Osteoblast (primary cell): ENCODE data around the gene PRPF40A. TPM values are rescaled to one million over a fixed set of nuclear protein-coding genes. Genes with fewer than 3 reads are reported as not detected.
A peak's percentile ranks its signal among the peaks of the same experiment; 100 is the strongest.

Source experiments
- DNase-seq: peaks from one replicate; pipeline ENCODE4 v3.0.0; 2011; ENCODE audit warnings: low spot score, mixed read lengths; ENCODE audit not compliant: insufficient read length; ENCODE audit errors: missing footprints
- H2AFZ ChIP-seq: 2 replicates; pipeline ENCODE4 v1.6.0; 2011; ENCODE audit warnings: mild to moderate bottlenecking, low read length
- H3K27ac ChIP-seq: 2 replicates; pipeline ENCODE4 v1.5.1; 2011; ENCODE audit warnings: mild to moderate bottlenecking, low read depth, low read length, moderate library complexity
- H3K27me3 ChIP-seq: 2 replicates; pipeline ENCODE4 v1.6.0; 2012; ENCODE audit warnings: mild to moderate bottlenecking, control low read depth, inconsistent platforms, low read length, moderate library complexity; ENCODE audit not compliant: insufficient read depth
- H3K36me3 ChIP-seq: 2 replicates; pipeline ENCODE4 v1.5.1; 2011; ENCODE audit warnings: mild to moderate bottlenecking, low read length, control low read depth, moderate library complexity; ENCODE audit not compliant: insufficient read depth
- H3K4me1 ChIP-seq: 2 replicates; pipeline ENCODE4 v1.5.1; 2011; ENCODE audit warnings: mild to moderate bottlenecking, low read length, control low read depth, moderate library complexity; ENCODE audit not compliant: insufficient read depth
- H3K4me2 ChIP-seq: 2 replicates; pipeline ENCODE4 v1.6.0; 2011; ENCODE audit warnings: mild to moderate bottlenecking, low read length; ENCODE audit not compliant: insufficient read depth
- H3K4me3 ChIP-seq: fragments of 200-600 bp; sonication (generic); 3 replicates; pipeline ENCODE4 v1.5.1; 2012; ENCODE audit warnings: mild to moderate bottlenecking, low read length, inconsistent platforms; ENCODE audit not compliant: insufficient read depth
- H3K79me2 ChIP-seq: 2 replicates; pipeline ENCODE4 v1.6.0; 2012; ENCODE audit warnings: mild to moderate bottlenecking, low read length, control low read depth, inconsistent platforms; ENCODE audit not compliant: insufficient read depth
- H3K9me3 ChIP-seq: 2 replicates; pipeline ENCODE4 v1.5.1; 2011; ENCODE audit warnings: low read depth, low read length, control low read depth
- H4K20me1 ChIP-seq: 2 replicates; pipeline ENCODE4 v1.6.0; 2012; ENCODE audit warnings: mild to moderate bottlenecking, low read length, control low read depth; ENCODE audit not compliant: insufficient read depth
- total RNA-seq: library from RNA; depleted of rRNA; stranded (reverse); fragments of >200 nt; gene quantifications from 2 replicates; pipeline ENCODE4 v1.2.3, GENCODE V29; 2012
- TF ChIP-seq, protein P1 (sequence below): IDR thresholded peaks from 2 replicates; pipeline ENCODE4 v1.5.1; 2011; ENCODE audit warnings: mild to moderate bottlenecking, low read depth, low read length, moderate library complexity; ENCODE audit errors: extremely low read depth

PRPF40A gene
- total RNA-seq, 1 donor = 109 TPM

DNA sequence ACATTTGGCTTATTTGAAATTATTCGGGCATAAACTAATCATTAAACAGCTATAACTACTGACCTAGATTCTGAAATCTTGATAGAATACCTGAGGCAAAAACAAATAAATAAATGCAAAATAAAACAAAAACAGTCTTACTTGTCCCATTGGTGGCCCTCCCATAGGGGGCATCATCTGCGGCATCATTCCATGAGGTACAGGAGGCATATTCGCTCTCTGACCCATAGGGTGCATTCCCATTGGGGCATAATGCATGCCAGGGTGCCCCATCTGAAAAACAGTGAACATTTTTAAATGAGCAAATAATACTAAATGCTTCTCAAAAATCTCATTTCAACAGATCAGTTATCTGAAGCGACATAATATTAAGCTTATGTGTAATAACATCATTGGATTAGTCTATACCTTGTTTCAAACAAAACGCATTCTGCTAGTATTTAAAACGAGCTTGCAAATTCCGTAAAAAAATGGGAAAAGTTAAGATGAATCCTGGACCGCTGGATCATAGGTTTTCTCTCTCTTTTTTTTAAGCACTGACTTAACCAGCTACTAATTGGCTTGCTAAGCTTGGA is 1.3 kb downstream of the PRPF40A start:
- Histone ChIP-seq H3K79me2 (peaks cover 86% of the 10 kb centered on the region), H3K4me1 (peaks cover 24% of the 10 kb centered on the region), H3K4me2 (peak overlapping the region; percentile 92), H3K27ac (peak overlapping the region; percentile 97), H4K20me1 (peaks cover 24% of the 10 kb centered on the region), H3K9me3 (no peaks in the 10 kb centered on the region), H3K4me3 (peak overlapping the region; percentile 97), H3K36me3 (peaks cover 26% of the 10 kb centered on the region), H3K27me3 (no peaks in the 10 kb centered on the region), H2AFZ (no peak overlapping the region)
- TF ChIP-seq, protein P1, sequence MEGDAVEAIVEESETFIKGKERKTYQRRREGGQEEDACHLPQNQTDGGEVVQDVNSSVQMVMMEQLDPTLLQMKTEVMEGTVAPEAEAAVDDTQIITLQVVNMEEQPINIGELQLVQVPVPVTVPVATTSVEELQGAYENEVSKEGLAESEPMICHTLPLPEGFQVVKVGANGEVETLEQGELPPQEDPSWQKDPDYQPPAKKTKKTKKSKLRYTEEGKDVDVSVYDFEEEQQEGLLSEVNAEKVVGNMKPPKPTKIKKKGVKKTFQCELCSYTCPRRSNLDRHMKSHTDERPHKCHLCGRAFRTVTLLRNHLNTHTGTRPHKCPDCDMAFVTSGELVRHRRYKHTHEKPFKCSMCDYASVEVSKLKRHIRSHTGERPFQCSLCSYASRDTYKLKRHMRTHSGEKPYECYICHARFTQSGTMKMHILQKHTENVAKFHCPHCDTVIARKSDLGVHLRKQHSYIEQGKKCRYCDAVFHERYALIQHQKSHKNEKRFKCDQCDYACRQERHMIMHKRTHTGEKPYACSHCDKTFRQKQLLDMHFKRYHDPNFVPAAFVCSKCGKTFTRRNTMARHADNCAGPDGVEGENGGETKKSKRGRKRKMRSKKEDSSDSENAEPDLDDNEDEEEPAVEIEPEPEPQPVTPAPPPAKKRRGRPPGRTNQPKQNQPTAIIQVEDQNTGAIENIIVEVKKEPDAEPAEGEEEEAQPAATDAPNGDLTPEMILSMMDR = peak; percentile 53
- DNase-seq = no peak

GRCh38 chr2:152715112-152715511 is 2.1 kb downstream of the PRPF40A start:
- Histone ChIP-seq H3K4me1 (peaks cover 24% of the 10 kb centered on the region), H3K36me3 (peaks cover 26% of the 10 kb centered on the region), H3K79me2 (peaks cover 86% of the 10 kb centered on the region), H3K9me3 (no peaks in the 10 kb centered on the region), H3K4me2 (no peak overlapping the region), H4K20me1 (peaks cover 24% of the 10 kb centered on the region), H3K27me3 (no peaks in the 10 kb centered on the region), H3K4me3 (no peak overlapping the region), H2AFZ (no peak overlapping the region), H3K27ac (no peak overlapping the region)
- DNase-seq = no peak
- TF ChIP-seq, protein P1 = no peak

GRCh38 chr2:152710713-152711112 is 6.5 kb downstream of the PRPF40A start:
- Histone ChIP-seq H4K20me1 (peaks cover 44% of the 10 kb centered on the region), H3K36me3 (peaks cover 35% of the 10 kb centered on the region), H3K4me3 (no peak overlapping the region), H3K4me2 (no peak overlapping the region), H3K79me2 (peaks cover 99% of the 10 kb centered on the region), H3K9me3 (no peaks in the 10 kb centered on the region), H2AFZ (no peak overlapping the region), H3K4me1 (peaks cover 7% of the 10 kb centered on the region), H3K27ac (no peak overlapping the region), H3K27me3 (no peaks in the 10 kb centered on the region)
- no peak for DNase-seq
- TF ChIP-seq, protein P1 = no peak

GRCh38 chr2:152708742-152709141 is 8.5 kb downstream of the PRPF40A start:
- no peak overlapping the region for H3K4me2 ChIP-seq
- H3K4me3 ChIP-seq = no peak overlapping the region
- H4K20me1 ChIP-seq = peaks cover 56% of the 10 kb centered on the region
- no peak for DNase-seq
- peaks cover 4% of the 10 kb centered on the region for H3K4me1 ChIP-seq
- H3K36me3 ChIP-seq = peaks cover 25% of the 10 kb centered on the region
- H2AFZ ChIP-seq = no peak overlapping the region
- H3K9me3 ChIP-seq = no peaks in the 10 kb centered on the region
- H3K27ac ChIP-seq = no peak overlapping the region
- H3K79me2 ChIP-seq = peaks cover 99% of the 10 kb centered on the region
- TF ChIP-seq, protein P1 = no peak
- H3K27me3 ChIP-seq = no peaks in the 10 kb centered on the region
